GM12801 (cell line): ENCODE results near the gene OSGEP.

Experiments
- CTCF ChIP-seq: IDR thresholded peaks from one replicate; pipeline ENCODE4 v1.5.1; 2011; ENCODE audit warnings: control low read depth; ENCODE audit not compliant: insufficient read length; ENCODE audit errors: extremely low read depth

Gene OSGEP

GRCh38 chr14:20469242-20469889 lies 14.8 kb upstream of the OSGEP start, which contains the start of gene PNP:
TSS of gene PNP (plus strand) at chr14:20469406. CDS start at chr14:20469525, 119 bp downstream.
- TF ChIP-seq CTCF: no peak

- no peak for TF ChIP-seq CTCF
Measured at GRCh38 chr14:20468764-20469241, 14.2 kb upstream of the OSGEP start.

- no peak for TF ChIP-seq CTCF
Measured at GRCh38 chr14:20461225-20462141, 6.9 kb upstream of the OSGEP start, which contains the start of gene PIP4P1. TSS of gene PIP4P1 (minus strand) at chr14:20461434. CDS start at chr14:20461325, 109 bp downstream.

- TF ChIP-seq CTCF: no peak
Measured at GRCh38 chr14:20460458-20461224, 6.0 kb upstream of the OSGEP start.

- no peak for TF ChIP-seq CTCF
Measured at GRCh38 chr14:20458031-20458789, 3.6 kb upstream of the OSGEP start.

GRCh38 chr14:20456971-20457370 lies 2.4 kb upstream of the OSGEP start:
- no peak for TF ChIP-seq CTCF
